Erythroblast (primary cell): ENCODE data around the gene DEPP1.

Source experiments
- GATA1 ChIP-seq: IDR thresholded peaks from 2 replicates; pipeline ENCODE4 v1.6.1; 2011; ENCODE audit warnings: low read depth, mild to moderate bottlenecking, control low read depth, low read length, moderate library complexity
- POLR2A ChIP-seq: IDR thresholded peaks from 2 replicates; pipeline ENCODE4 v1.6.1; 2011; ENCODE audit warnings: mild to moderate bottlenecking, low read length

- TF ChIP-seq POLR2A (no peak), GATA1 (no peak)
These were observed 41.2 kb downstream of the DEPP1 start for GRCh38 chr10:44937196-44938005.
